Neural cell (in vitro differentiated cells): ENCODE measurements around the gene LRRC27. TPM values are rescaled to one million over a fixed set of nuclear protein-coding genes. Genes with fewer than 3 reads are reported as not detected.

Source experiments
- H2AFZ ChIP-seq: fragments of 200-600, 300-800 bp; sonication (generic), shearing (Covaris generic); 2 replicates; pipeline ENCODE4 v1.6.0; 2014; ENCODE audit warnings: low read depth, mild to moderate bottlenecking, antibody characterized with exemption, low read length, moderate library complexity
- H3F3A ChIP-seq: fragments of 200-600 bp; shearing (Covaris generic); 2 replicates; pipeline ENCODE4 v1.6.1; 2016; ENCODE audit warnings: mild to moderate bottlenecking, moderate library complexity, mixed read lengths, antibody characterized with exemption, low read length; ENCODE audit not compliant: insufficient read depth, poor library complexity, severe bottlenecking
- H3K27ac ChIP-seq: fragments of 200-600, 300-800 bp; sonication (generic), shearing (Covaris generic); 2 replicates; pipeline ENCODE4 v1.5.1; 2014; ENCODE audit warnings: mild to moderate bottlenecking, low read length, moderate library complexity
- H3K27me3 ChIP-seq: fragments of 300-800, 200-600 bp; sonication (generic), shearing (Covaris generic); 2 replicates; pipeline ENCODE4 v1.6.0; 2014; ENCODE audit warnings: mild to moderate bottlenecking, low read depth, low read length, moderate library complexity; ENCODE audit not compliant: insufficient read depth
- H3K36me3 ChIP-seq: fragments of 300-800, 200-600 bp; sonication (generic), shearing (Covaris generic); 2 replicates; pipeline ENCODE4 v1.5.1; 2014; ENCODE audit warnings: mild to moderate bottlenecking, antibody characterized with exemption, low read length, moderate library complexity; ENCODE audit not compliant: insufficient read depth
- H3K4me2 ChIP-seq: fragments of 300-800, 200-600 bp; sonication (generic), shearing (Covaris generic); 2 replicates; pipeline ENCODE4 v1.6.0; 2014; ENCODE audit warnings: mild to moderate bottlenecking, low read length
- H3K4me3 ChIP-seq: fragments of 300-800, 200-600 bp; sonication (generic), shearing (Covaris generic); 2 replicates; pipeline ENCODE4 v1.5.1; 2014; ENCODE audit warnings: mild to moderate bottlenecking, low read length, moderate library complexity
- H3K79me2 ChIP-seq: fragments of 200-600 bp; shearing (Covaris generic); replicated peaks from 2 replicates; pipeline ENCODE4 v1.6.0; 2014; ENCODE audit warnings: mild to moderate bottlenecking, low read length, moderate library complexity; ENCODE audit not compliant: insufficient read depth
- H3K9ac ChIP-seq: fragments of 300-800, 200-600 bp; sonication (generic), shearing (Covaris generic); 2 replicates; pipeline ENCODE4 v1.6.1; 2016; ENCODE audit warnings: mild to moderate bottlenecking, low read length, mixed read lengths
- H3K9me2 ChIP-seq: fragments of 200-600 bp; shearing (Covaris generic); 2 replicates; pipeline ENCODE4 v1.6.1; 2016; ENCODE audit warnings: mild to moderate bottlenecking, low read length, mixed read lengths; ENCODE audit not compliant: insufficient read depth
- H3K9me3 ChIP-seq: fragments of 200-600, 300-800 bp; sonication (generic), shearing (Covaris generic); 2 replicates; pipeline ENCODE4 v1.6.1; 2016; ENCODE audit warnings: mild to moderate bottlenecking, mixed run types, low read length, moderate library complexity, mixed read lengths
- H4K20me1 ChIP-seq: fragments of 200-600 bp; shearing (Covaris generic); 2 replicates; pipeline ENCODE4 v1.6.1; 2016; ENCODE audit warnings: mild to moderate bottlenecking, mixed run types; ENCODE audit not compliant: insufficient read depth
- EP300 ChIP-seq: fragments of 450-650 bp; conservative IDR thresholded peaks from 2 replicates; pipeline ENCODE4 v1.6.1; 2014; ENCODE audit warnings: antibody characterized with exemption, mild to moderate bottlenecking, moderate library complexity; ENCODE audit not compliant: poor library complexity, severe bottlenecking
- EZH2 ChIP-seq: fragments of 200-600, 300-800 bp; shearing (Covaris generic), sonication (generic); IDR thresholded peaks from 2 replicates; pipeline ENCODE4 v1.6.1; 2014; ENCODE audit warnings: antibody characterized with exemption, low read length, borderline replicate concordance, mild to moderate bottlenecking; ENCODE audit not compliant: insufficient read depth, poor library complexity, severe bottlenecking
- MXI1 ChIP-seq: fragments of 450-650 bp; conservative IDR thresholded peaks from 2 replicates; pipeline ENCODE4 v1.6.1; 2014; ENCODE audit warnings: antibody characterized with exemption, mild to moderate bottlenecking; ENCODE audit not compliant: poor library complexity, severe bottlenecking
- POLR2AphosphoS5 ChIP-seq: IDR thresholded peaks from 2 replicates; pipeline ENCODE4 v1.6.1; 2012
- RAD21 ChIP-seq: fragments of 450-650 bp; conservative IDR thresholded peaks from 2 replicates; pipeline ENCODE4 v1.6.1; 2014; ENCODE audit warnings: antibody characterized with exemption, mild to moderate bottlenecking, moderate library complexity
- SMC3 ChIP-seq: fragments of 450-650 bp; conservative IDR thresholded peaks from 2 replicates; pipeline ENCODE4 v1.6.1; 2014; ENCODE audit warnings: antibody characterized with exemption, mild to moderate bottlenecking, moderate library complexity; ENCODE audit not compliant: poor library complexity
- TAF1 ChIP-seq: IDR thresholded peaks from 2 replicates; pipeline ENCODE4 v1.6.1; 2012; ENCODE audit warnings: low read depth
- polyA plus RNA-seq: library from polyadenylated mRNA; depleted of rRNA; stranded (reverse); fragments of >200 nt; gene quantifications from 2 replicates; pipeline ENCODE4 v1.2.3, GENCODE V29; 2014
- TF ChIP-seq, protein P1 (sequence below): fragments of 450-650 bp; IDR thresholded peaks from 2 replicates; pipeline ENCODE4 v1.5.1; 2014; ENCODE audit warnings: antibody characterized with exemption, mild to moderate bottlenecking, moderate library complexity; ENCODE audit not compliant: poor library complexity, severe bottlenecking
- TF ChIP-seq, protein P2 (sequence below): IDR thresholded peaks from 2 replicates; pipeline ENCODE4 v1.6.1; 2012; ENCODE audit warnings: borderline replicate concordance

LRRC27 gene
- polyA plus RNA-seq, 1 donor from 2014 or later: 26.7 TPM

DNA sequence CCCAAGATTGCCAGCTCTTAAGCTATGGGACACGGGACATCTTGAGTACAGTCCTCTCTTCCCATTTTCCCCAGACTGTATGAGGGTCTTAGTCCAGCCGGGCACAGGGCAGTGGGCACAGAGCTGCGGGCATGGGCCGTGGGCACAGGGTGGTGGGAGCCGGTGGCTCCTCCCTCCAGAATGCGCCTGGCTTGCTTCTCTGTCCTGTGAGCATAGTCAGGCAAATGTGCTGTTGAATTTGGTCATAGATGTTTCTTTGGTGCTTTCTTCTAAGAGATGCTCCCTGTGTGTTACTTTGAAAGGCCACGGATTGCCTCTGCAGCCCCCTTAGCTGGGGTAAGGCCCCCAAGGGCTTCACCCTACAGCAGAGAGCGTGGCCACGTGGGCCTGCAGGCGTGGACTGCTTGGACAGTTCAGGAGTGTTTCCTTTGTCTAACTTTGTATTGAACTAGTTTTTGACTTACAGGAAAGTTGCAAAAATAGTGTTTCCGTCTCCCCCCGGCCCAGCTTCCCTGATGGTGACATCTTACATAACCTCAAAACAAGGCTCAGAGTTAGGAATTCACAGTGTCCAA lies 24.7 kb downstream of the LRRC27 start:
- no peaks in the 10 kb centered on the region for H3K79me2 ChIP-seq

DNA sequence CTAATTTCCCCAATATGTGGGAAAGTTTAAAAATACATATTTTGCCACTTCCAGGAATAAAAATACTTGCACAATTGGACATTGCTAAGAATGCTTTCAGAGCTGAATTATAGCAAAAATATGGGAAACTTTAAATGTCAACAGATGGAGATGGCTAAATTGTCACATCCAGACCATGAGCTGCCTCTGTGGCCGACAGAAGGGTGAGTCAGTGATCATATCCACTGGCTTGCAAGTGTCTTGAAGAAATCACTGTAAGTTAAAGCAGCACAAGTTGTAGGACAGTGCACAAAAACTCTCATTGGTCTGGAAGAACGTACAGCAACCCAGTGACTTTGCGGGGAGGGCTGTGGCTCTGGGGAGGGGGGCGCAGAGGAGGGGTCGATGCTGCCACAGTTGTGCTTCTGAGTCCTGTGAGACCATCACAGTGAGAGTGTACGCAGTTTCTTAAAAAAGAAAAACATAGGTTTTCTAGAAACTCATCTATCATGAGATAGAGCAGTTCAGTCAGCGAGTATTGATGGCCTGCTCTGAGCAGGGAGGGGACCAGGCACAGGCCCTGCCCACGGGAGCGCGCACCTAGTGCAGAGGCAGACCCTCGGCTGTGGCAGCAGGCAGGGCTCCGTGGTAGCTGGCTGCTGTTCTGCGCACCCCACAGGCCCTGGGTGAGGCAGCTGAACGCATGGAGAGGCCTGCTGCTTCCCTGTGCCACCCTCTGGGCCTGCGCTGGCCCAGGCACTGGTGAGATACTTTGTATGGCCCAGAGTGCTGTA lies 25.5 kb downstream of the LRRC27 start:
- H3K4me2 ChIP-seq: no peak overlapping the region
- H3F3A ChIP-seq: no peaks in the 10 kb centered on the region
- no peak overlapping the region for H3K27ac ChIP-seq
- H3K4me3 ChIP-seq: no peak overlapping the region
- H2AFZ ChIP-seq: no peak overlapping the region
- no peak overlapping the region for H3K9ac ChIP-seq
- TF ChIP-seq POLR2AphosphoS5: no peak
- TF ChIP-seq, protein P1, sequence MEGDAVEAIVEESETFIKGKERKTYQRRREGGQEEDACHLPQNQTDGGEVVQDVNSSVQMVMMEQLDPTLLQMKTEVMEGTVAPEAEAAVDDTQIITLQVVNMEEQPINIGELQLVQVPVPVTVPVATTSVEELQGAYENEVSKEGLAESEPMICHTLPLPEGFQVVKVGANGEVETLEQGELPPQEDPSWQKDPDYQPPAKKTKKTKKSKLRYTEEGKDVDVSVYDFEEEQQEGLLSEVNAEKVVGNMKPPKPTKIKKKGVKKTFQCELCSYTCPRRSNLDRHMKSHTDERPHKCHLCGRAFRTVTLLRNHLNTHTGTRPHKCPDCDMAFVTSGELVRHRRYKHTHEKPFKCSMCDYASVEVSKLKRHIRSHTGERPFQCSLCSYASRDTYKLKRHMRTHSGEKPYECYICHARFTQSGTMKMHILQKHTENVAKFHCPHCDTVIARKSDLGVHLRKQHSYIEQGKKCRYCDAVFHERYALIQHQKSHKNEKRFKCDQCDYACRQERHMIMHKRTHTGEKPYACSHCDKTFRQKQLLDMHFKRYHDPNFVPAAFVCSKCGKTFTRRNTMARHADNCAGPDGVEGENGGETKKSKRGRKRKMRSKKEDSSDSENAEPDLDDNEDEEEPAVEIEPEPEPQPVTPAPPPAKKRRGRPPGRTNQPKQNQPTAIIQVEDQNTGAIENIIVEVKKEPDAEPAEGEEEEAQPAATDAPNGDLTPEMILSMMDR: no peak
- H4K20me1 ChIP-seq: no peaks in the 10 kb centered on the region
- no peaks in the 10 kb centered on the region for H3K9me3 ChIP-seq
- no peaks in the 10 kb centered on the region for H3K27me3 ChIP-seq
- H3K79me2 ChIP-seq: no peaks in the 10 kb centered on the region
- no peaks in the 10 kb centered on the region for H3K36me3 ChIP-seq
- H3K9me2 ChIP-seq: no peaks in the 10 kb centered on the region

More for the DNA sequence above, 24.7 kb downstream of the LRRC27 start:
- no peak for TF ChIP-seq RAD21
- TF ChIP-seq MXI1: no peak
- no peak for TF ChIP-seq EP300
- TF ChIP-seq POLR2AphosphoS5: no peak
- TF ChIP-seq, protein P2, sequence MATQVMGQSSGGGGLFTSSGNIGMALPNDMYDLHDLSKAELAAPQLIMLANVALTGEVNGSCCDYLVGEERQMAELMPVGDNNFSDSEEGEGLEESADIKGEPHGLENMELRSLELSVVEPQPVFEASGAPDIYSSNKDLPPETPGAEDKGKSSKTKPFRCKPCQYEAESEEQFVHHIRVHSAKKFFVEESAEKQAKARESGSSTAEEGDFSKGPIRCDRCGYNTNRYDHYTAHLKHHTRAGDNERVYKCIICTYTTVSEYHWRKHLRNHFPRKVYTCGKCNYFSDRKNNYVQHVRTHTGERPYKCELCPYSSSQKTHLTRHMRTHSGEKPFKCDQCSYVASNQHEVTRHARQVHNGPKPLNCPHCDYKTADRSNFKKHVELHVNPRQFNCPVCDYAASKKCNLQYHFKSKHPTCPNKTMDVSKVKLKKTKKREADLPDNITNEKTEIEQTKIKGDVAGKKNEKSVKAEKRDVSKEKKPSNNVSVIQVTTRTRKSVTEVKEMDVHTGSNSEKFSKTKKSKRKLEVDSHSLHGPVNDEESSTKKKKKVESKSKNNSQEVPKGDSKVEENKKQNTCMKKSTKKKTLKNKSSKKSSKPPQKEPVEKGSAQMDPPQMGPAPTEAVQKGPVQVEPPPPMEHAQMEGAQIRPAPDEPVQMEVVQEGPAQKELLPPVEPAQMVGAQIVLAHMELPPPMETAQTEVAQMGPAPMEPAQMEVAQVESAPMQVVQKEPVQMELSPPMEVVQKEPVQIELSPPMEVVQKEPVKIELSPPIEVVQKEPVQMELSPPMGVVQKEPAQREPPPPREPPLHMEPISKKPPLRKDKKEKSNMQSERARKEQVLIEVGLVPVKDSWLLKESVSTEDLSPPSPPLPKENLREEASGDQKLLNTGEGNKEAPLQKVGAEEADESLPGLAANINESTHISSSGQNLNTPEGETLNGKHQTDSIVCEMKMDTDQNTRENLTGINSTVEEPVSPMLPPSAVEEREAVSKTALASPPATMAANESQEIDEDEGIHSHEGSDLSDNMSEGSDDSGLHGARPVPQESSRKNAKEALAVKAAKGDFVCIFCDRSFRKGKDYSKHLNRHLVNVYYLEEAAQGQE: no peak
- TF ChIP-seq, protein P1: no peak
- no peak for TF ChIP-seq SMC3
- TF ChIP-seq EZH2: no peak
- no peak for TF ChIP-seq TAF1
- Histone ChIP-seq H3K36me3 (no peaks in the 10 kb centered on the region), H3K4me2 (no peak overlapping the region), H4K20me1 (no peaks in the 10 kb centered on the region), H3K9me2 (no peaks in the 10 kb centered on the region), H2AFZ (no peak overlapping the region), H3K27me3 (no peaks in the 10 kb centered on the region), H3K9me3 (no peaks in the 10 kb centered on the region), H3K4me3 (no peak overlapping the region), H3K9ac (no peak overlapping the region), H3F3A (no peaks in the 10 kb centered on the region), H3K27ac (no peak overlapping the region)
